Measurements from ENCODE around the gene CDC42EP1.

The CDC42EP1 gene

GRCh38 chr22:37616201-37617083 lies 56.2 kb downstream of the CDC42EP1 start:
- no peak for DNase-seq

DNA sequence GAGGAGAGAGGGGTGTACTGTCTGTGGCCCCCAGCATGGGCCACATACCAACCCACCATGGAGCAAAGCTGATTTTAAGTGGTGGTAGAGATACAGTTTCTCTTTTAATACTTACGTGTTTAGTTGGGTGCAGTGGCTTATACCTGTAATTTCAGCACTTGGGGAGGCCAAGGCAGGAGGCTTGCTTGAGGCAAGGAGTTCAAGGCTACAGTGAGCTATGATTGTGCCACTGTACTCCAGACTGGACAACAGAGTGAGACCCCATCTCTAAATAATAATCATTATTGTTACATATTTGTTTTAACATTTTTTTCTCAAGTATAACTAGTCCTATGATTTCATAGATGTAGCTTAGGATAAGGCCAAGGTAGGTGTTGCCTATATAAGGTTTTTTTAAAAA lies 57.2 kb downstream of the CDC42EP1 start:
- no peak for DNase-seq

DNA sequence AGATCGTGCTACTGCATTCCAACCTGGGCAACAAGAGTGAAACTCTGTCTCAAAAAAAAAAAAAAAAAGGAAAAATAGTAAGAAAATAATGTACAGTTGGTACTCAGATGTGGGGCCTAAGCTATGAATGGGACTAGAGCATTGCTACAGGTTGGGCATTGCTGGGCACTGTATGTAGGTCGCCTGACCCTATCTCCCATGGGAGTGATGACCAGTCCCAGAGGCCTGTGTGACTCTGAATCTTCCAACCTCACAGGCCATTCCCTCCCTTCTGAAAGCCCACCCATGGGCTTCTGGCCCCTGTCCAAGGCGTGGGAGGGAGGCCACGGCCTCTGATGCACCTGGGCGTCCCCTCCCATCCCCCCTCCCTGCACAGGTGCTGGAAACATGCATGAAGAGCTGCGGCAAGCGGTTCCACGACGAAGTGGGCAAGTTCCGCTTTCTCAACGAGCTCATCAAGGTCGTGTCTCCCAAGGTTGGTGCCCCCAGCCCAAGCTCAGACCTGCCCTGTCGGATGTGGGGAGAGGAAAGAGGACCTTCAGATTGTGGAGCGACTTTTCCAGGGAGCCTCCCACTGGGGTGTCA lies 57.9 kb downstream of the CDC42EP1 start:
- no peak for DNase-seq

- DNase-seq = no peak
Measured at GRCh38 chr22:37618674-37619073, 58.4 kb downstream of the CDC42EP1 start.
